Measurements from ENCODE around the gene TTC27.

- no peak for TF ChIP-seq USF2 (IDR thresholded peaks at IDR 0.05; ENCODE audit: borderline replicate concordance, low read depth, low read length)
- TF ChIP-seq RCOR1 (conservative IDR thresholded peaks at IDR 0.05; ENCODE audit: low read depth, low read length), result no peak
- no peak for TF ChIP-seq ZSCAN29 (IDR thresholded peaks at IDR 0.05)
- TF ChIP-seq TCF7 (IDR thresholded peaks at IDR 0.05; ENCODE audit: borderline replicate concordance), result no peak
- TF ChIP-seq, protein P1, sequence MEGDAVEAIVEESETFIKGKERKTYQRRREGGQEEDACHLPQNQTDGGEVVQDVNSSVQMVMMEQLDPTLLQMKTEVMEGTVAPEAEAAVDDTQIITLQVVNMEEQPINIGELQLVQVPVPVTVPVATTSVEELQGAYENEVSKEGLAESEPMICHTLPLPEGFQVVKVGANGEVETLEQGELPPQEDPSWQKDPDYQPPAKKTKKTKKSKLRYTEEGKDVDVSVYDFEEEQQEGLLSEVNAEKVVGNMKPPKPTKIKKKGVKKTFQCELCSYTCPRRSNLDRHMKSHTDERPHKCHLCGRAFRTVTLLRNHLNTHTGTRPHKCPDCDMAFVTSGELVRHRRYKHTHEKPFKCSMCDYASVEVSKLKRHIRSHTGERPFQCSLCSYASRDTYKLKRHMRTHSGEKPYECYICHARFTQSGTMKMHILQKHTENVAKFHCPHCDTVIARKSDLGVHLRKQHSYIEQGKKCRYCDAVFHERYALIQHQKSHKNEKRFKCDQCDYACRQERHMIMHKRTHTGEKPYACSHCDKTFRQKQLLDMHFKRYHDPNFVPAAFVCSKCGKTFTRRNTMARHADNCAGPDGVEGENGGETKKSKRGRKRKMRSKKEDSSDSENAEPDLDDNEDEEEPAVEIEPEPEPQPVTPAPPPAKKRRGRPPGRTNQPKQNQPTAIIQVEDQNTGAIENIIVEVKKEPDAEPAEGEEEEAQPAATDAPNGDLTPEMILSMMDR (IDR thresholded peaks at IDR 0.05 in 2 of 3, conservative IDR thresholded peaks at IDR 0.05 in 1 of 3; ENCODE audit: control insufficient read depth in 2 of 3, extremely low read depth in 1 of 3, insufficient read depth in 1 of 3, low read depth in 3 of 3, low read length in 3 of 3), result no peak
- TF ChIP-seq, protein P2, sequence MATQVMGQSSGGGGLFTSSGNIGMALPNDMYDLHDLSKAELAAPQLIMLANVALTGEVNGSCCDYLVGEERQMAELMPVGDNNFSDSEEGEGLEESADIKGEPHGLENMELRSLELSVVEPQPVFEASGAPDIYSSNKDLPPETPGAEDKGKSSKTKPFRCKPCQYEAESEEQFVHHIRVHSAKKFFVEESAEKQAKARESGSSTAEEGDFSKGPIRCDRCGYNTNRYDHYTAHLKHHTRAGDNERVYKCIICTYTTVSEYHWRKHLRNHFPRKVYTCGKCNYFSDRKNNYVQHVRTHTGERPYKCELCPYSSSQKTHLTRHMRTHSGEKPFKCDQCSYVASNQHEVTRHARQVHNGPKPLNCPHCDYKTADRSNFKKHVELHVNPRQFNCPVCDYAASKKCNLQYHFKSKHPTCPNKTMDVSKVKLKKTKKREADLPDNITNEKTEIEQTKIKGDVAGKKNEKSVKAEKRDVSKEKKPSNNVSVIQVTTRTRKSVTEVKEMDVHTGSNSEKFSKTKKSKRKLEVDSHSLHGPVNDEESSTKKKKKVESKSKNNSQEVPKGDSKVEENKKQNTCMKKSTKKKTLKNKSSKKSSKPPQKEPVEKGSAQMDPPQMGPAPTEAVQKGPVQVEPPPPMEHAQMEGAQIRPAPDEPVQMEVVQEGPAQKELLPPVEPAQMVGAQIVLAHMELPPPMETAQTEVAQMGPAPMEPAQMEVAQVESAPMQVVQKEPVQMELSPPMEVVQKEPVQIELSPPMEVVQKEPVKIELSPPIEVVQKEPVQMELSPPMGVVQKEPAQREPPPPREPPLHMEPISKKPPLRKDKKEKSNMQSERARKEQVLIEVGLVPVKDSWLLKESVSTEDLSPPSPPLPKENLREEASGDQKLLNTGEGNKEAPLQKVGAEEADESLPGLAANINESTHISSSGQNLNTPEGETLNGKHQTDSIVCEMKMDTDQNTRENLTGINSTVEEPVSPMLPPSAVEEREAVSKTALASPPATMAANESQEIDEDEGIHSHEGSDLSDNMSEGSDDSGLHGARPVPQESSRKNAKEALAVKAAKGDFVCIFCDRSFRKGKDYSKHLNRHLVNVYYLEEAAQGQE (IDR thresholded peaks at IDR 0.05; ENCODE audit: low read depth, low read length), result no peak
- TF ChIP-seq, protein P3, sequence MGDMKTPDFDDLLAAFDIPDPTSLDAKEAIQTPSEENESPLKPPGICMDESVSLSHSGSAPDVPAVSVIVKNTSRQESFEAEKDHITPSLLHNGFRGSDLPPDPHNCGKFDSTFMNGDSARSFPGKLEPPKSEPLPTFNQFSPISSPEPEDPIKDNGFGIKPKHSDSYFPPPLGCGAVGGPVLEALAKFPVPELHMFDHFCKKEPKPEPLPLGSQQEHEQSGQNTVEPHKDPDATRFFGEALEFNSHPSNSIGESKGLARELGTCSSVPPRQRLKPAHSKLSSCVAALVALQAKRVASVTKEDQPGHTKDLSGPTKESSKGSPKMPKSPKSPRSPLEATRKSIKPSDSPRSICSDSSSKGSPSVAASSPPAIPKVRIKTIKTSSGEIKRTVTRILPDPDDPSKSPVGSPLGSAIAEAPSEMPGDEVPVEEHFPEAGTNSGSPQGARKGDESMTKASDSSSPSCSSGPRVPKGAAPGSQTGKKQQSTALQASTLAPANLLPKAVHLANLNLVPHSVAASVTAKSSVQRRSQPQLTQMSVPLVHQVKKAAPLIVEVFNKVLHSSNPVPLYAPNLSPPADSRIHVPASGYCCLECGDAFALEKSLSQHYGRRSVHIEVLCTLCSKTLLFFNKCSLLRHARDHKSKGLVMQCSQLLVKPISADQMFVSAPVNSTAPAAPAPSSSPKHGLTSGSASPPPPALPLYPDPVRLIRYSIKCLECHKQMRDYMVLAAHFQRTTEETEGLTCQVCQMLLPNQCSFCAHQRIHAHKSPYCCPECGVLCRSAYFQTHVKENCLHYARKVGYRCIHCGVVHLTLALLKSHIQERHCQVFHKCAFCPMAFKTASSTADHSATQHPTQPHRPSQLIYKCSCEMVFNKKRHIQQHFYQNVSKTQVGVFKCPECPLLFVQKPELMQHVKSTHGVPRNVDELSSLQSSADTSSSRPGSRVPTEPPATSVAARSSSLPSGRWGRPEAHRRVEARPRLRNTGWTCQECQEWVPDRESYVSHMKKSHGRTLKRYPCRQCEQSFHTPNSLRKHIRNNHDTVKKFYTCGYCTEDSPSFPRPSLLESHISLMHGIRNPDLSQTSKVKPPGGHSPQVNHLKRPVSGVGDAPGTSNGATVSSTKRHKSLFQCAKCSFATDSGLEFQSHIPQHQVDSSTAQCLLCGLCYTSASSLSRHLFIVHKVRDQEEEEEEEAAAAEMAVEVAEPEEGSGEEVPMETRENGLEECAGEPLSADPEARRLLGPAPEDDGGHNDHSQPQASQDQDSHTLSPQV (IDR thresholded peaks at IDR 0.05), result no peak
- TF ChIP-seq, protein P4, sequence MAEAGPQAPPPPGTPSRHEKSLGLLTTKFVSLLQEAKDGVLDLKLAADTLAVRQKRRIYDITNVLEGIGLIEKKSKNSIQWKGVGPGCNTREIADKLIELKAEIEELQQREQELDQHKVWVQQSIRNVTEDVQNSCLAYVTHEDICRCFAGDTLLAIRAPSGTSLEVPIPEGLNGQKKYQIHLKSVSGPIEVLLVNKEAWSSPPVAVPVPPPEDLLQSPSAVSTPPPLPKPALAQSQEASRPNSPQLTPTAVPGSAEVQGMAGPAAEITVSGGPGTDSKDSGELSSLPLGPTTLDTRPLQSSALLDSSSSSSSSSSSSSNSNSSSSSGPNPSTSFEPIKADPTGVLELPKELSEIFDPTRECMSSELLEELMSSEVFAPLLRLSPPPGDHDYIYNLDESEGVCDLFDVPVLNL (IDR thresholded peaks at IDR 0.05; ENCODE audit: low read depth, low read length), result no peak
- TF ChIP-seq HDAC2 (IDR thresholded peaks at IDR 0.05), result no peak
- no peak for TF ChIP-seq MAX (IDR thresholded peaks at IDR 0.05; ENCODE audit: low read depth, low read length)
These were observed 5.2 kb downstream of the TTC27 start for GRCh38 chr2:32633040-32633439.
